Measurements from ENCODE around the gene RSBN1L.
"Not testable (repeated sequence)": the region's sequence is repeated elsewhere in the genome, so short reads cannot be mapped to it uniquely, and the experiment has no call there.

Gene RSBN1L

DNA sequence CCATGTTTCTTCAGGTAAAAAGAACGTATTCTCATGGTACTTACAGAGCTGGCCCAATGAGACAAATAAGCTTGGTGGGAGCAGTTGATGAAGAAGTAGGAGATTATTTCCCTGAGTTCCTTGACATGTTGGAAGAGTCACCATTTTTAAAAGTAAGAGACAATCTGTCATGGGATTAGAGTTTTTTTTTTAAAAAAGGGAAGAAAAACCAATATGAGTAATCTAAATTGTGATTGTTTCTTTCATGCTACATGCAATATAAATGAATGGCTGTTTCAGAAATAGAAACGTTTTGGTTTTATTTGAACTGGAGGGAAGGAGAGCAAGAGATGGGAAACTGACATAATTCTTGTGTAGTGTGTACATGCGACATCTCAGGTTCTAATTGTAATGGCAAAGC lies 69.2 kb downstream of the RSBN1L start:
- in situ Hi-C loops (cut with MboI; ENCODE audit: low sequenced_read_pairs): no loop called here

DNA sequence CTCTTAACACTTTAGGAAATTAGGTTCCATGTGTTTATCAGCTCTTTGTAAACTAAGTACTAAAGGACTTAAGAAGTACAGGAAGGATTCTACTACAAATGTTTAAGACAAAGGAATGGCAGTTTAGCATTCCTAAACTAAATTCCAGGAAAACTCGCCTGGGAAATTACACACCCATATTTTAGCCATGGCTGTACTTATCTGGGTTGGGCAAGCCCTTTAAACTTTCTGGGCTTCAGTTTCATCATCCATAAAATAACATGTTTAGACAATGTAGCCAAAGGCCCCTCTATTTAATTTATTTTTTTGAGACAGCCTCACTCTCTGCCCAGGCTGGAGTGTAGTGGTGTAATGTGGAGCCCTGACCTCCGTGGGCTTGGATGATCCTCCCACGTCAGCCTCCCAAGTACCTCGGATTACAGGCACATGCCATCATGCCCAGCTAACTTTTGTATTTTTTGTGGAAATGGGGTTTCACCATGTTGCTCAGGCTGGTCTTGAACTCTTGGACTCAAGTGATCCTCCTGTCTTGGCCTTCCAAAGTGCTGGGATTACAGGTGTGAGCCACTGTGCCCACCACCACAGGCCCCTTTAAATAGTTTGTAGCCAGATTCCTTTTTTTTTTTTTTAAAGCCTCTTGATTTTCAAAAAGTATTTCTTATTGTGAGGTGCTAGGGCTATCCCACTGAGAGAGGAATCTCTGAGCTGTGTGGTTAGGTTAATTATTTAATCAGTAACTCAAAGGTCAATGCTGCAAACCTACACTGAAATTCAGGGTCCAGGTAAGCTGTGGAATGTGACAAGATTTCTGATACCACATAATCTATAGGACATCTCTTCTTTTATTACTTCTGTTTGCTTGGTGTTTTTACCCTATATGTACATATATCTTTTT lies 69.9 kb downstream of the RSBN1L start:
- in situ Hi-C loops (cut with MboI; ENCODE audit: low sequenced_read_pairs): no loop called here

DNA sequence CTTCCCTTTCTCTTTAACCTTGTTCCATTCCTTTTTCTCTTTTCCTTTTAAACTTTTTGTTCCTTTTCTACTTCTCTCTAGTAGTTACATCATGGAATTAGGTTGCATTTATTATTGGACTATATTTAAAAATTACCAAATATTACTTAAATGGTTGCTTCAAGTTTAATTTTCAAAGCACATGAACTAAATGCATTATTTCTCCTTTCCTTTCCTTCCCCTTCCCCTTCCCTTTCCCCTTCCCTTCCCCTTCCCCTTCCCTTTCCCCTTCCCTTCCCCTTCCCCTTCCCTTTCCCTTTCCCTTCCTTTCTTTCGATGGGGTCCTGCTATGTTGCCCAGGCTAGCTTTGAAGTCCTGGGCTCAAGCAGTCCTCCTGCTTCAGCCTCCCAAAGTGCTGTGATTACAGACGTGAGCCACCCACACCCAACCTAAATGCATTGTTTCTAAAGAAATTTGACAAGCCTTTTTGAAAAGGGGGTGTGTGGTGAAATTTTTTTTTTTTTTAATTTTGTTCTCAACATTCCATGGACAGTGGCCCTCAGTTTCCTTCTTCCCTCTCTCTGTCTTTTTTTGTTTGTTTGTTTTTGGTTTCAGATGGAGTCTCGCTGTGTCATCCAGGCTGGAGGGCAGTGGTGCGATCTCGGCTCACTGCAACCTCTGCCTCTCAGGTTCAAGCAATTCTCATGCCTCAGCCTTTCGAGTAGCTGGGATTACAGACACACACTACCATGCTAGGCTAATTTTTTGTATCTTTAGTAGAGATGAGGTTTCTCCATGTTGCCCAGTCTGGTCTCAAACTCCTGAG lies 70.7 kb downstream of the RSBN1L start:
- in situ Hi-C loops (cut with MboI; ENCODE audit: low sequenced_read_pairs): no loop called here

GRCh38 chr7:77770316-77770715 lies 74.1 kb downstream of the RSBN1L start:
- in situ Hi-C loops (cut with MboI; ENCODE audit: low sequenced_read_pairs): no loop called here

DNA sequence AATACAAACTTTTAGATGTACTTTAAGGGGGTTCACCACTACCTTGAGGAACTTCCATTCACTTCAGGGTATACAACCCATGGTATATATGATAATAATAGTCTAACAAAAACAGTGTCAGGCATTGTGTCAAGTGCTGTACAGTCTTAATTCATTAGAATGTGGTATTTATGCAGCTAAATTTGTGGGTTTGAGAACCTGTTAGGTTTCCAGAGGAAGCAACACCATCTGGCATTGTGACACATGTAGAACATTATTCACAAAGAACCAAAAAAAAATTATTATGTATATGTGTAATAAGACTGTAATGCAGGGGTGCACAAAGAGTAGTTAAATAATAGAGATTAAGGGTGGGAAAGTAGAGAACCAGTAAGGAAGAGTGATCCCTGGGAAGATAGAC lies 75.6 kb downstream of the RSBN1L start:
- in situ Hi-C loops (cut with MboI; ENCODE audit: low sequenced_read_pairs): no loop called here

- in situ Hi-C loops (cut with MboI; ENCODE audit: low sequenced_read_pairs): no loop called here
These were observed 82.3 kb downstream of the RSBN1L start for GRCh38 chr7:77778535-77778934.

GRCh38 chr7:77782383-77782782 lies 86.1 kb downstream of the RSBN1L start:
- in situ Hi-C loops (cut with MboI; ENCODE audit: low sequenced_read_pairs): no loop called here

DNA sequence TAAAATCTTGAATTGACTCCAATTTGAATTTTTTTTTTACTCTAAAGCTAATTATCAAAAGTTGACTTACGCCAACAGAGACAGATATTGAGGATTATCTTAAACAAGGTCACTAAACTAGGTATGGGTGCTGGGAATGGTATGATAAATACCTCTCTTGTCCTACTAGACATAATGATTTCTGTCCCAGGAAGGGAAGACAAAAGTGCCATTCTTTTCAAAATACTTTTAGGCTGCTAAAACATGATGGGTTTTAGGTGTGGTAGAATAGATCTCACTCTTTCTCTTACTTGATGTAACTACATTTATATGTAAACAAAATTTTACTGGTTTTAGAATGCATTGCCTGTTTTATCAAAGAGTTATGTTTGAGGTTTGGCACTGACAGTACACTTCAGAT lies 86.9 kb downstream of the RSBN1L start:
- in situ Hi-C loops (cut with MboI; ENCODE audit: low sequenced_read_pairs): no loop called here

GRCh38 chr7:77783545-77783944 lies 87.3 kb downstream of the RSBN1L start:
- in situ Hi-C loops (cut with MboI; ENCODE audit: low sequenced_read_pairs): no loop called here

GRCh38 chr7:77784426-77784825 lies 88.2 kb downstream of the RSBN1L start:
- in situ Hi-C loops (cut with MboI; ENCODE audit: low sequenced_read_pairs): not testable (repeated sequence)

DNA sequence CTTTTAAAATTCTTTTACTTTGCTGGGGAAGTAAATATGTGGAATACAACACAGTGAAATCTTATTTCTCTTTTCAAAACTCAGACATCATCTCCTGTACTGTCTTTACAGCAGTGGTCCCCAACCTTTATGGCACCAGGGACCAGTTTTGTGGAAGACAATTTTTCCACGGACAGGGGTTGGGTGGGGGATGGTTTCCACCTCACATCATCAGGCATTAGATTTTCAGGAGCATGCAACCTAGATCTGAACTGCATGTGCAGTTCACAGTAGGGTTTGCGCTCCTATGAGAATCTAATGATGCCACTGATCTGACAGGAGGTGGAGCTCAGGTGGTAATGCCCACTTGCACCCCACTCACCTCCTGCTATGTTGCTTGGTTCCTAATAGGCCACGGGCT lies 89.8 kb downstream of the RSBN1L start:
- in situ Hi-C loops (cut with MboI; ENCODE audit: low sequenced_read_pairs): no loop called here

GRCh38 chr7:77786741-77787140 lies 90.5 kb downstream of the RSBN1L start:
- in situ Hi-C loops (cut with MboI; ENCODE audit: low sequenced_read_pairs): no loop called here

DNA sequence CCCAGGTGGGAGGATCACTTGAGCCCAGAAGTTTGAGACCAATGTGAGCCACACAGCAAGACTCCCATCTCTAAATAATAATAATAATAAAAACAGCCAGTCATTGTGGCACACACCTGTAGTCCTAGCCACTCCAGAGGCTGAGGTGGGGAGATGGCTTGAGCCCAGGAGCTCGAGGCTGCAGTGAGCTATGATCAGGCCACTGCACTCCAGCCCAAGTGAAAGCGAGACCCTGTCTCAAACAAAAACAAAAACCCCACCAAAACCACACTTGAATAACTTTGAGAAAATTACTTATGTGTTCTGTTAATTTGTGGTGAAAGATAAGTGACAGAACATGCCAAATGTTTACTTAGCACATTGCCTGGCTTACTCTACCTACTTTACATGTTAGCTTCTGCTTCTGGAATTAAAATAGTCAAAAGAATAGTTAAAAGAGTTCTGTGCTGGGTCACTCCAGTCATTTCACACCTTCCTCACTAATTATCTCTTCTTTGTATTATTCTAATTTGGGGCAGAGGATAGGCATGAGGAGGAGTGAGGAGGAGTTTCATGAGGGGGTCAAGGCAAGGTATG lies 92.2 kb downstream of the RSBN1L start:
- in situ Hi-C loops (cut with MboI; ENCODE audit: low sequenced_read_pairs): no loop called here

- in situ Hi-C loops (cut with MboI; ENCODE audit: low sequenced_read_pairs): no loop called here
These were observed 95.1 kb downstream of the RSBN1L start for GRCh38 chr7:77791336-77791735.

- in situ Hi-C loops (cut with MboI; ENCODE audit: low sequenced_read_pairs): no loop called here
These were observed 95.7 kb downstream of the RSBN1L start for GRCh38 chr7:77791956-77792355.

GRCh38 chr7:77794000-77794399 lies 97.7 kb downstream of the RSBN1L start:
- in situ Hi-C loops (cut with MboI; ENCODE audit: low sequenced_read_pairs): no loop called here

DNA sequence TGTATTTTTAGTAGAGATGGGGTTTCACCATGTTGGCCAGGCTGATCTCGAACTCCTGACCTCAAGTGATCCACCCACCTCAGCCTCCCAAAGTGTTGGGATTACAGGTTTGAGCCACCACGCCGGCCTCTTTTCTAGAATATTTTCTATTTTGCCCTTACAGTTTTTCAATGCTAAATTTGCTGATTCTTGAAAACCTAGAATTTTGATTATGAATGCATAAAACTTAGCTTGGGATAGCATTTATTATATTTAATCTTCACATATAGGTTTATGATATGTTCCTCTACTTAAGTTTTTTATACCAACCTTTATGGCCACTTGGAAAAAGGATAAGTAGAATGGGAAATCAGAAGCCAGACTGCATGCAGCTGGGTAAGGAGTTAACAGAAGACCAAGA lies 99.8 kb downstream of the RSBN1L start:
- in situ Hi-C loops (cut with MboI; ENCODE audit: low sequenced_read_pairs): no loop called here

DNA sequence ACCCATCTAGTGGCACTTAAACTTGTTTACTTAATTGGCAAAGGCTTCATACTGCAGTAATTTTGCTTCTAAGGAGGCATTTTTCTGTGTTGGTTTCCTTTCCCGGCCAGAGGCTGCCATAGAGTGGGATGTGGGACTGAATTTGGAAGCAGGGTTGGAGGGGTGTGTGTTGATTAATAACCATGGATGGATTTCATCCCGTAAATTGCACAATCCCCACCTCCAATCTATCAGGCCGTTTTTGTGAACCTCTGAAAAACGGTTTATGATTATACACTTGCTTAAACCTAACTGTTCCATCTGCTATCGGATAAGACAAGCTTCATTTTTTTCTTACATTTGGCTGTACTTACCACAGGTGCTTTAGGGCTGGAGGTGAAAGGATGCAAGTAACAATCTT lies 100.7 kb downstream of the RSBN1L start:
- in situ Hi-C loops (cut with MboI; ENCODE audit: low sequenced_read_pairs): no loop called here

DNA sequence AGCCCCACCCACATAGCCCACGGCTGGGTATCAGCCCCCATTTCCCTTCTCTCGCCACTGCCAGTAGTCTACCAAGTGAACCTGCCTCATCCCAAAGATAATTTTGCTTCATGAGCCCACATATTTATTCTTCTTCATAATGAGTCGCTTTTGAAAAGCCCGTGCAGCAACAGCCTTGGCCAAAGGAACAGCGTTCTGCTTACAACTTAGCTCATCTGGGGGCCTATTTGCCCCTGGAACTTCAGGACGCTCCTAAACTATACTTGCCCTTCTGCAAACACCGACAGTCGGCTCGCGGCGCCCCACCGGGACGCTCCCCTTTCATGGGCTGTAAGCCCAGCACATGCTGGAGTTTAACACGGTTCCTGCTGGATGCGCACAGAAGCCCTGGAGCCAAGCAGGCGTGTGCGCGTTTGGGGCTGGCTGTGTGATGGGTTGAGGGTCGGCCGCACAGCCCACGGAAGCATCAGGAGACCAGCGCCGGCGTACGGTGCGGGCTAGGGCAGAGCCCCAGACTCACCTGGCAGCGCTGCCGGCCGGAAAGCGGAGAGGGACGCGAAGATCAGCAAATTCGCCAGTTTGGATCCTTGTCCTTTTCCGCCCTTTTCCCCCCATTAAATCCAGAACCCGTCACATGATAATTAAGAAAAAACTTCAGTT lies 101.6 kb downstream of the RSBN1L start:
- in situ Hi-C loops (cut with MboI; ENCODE audit: low sequenced_read_pairs): no loop called here

- in situ Hi-C loops (cut with MboI; ENCODE audit: low sequenced_read_pairs): no loop called here
These were observed 102.3 kb downstream of the RSBN1L start, which contains the start of the genes PHTF2 and TMEM60 for GRCh38 chr7:77798394-77799077. Gene PHTF2, plus strand, starts transcription at chr7:77798773. Gene TMEM60, minus strand, starts transcription at chr7:77798434. Its CDS starts 4,061 bp downstream, at chr7:77794373.
